Activated CD4-positive, alpha-beta T cell treated with anti-CD3 and anti-CD28 coated beads for 24 hours (primary cell): ENCODE measurements around the gene PRM3.
"Not testable (repeated sequence)": the region's sequence is repeated elsewhere in the genome, so short reads cannot be mapped to it uniquely, and the experiment has no call there.

Source experiments
- DNase-seq, 2 donors: peaks; one replicate each; pipeline ENCODE4 v3.0.0-alpha.2; 2020; ENCODE audit warnings: low read depth in 2 of 2

Gene PRM3

GRCh38 chr16:11306381-11306780 is 33.0 kb upstream of the PRM3 start:
- DNase-seq = no peak

GRCh38 chr16:11303405-11304138 is 30.1 kb upstream of the PRM3 start:
- no peak for DNase-seq

- no peak for DNase-seq
These were observed 29.5 kb upstream of the PRM3 start for GRCh38 chr16:11302977-11303376.

DNA sequence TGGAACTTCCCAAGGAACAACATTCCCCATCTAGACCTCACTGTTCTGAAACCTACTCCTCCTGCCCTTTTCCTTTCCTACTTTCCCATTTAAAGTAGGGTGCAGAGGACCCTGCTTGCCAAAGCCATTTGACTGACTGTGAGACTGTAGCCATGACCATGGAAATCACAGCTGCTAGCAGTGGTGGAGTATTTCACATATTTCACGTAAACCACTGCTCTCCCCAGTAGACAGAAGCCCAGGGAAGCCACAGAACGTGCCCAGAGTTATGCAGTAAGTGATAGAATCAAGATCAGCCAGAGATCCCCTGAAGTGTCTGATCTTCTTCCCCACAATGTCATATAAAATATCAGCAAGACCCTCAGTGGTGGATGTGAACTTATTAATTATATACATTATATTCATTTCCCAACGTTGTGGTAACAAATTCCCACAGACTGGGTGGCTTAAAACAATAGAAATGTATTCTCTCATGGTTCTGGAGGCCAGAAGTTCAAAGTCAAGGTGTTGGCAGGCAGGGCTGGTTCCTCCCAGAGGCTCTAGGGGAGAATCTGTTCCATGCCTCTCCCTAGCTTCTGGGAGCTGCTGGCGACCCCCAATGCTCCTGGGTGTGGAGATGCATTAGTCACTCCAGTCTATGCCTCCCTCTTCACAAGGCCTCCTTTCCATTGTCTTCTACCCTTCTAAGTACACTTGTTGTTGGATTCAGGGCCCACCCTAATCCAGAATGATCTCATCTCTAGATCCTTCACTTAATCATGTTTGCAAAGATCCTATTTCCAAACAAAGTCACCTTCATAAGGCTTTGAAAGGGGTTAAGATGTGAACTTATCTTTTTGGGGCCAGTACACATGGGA is 28.4 kb upstream of the PRM3 start:
- DNase-seq = no peak

DNA sequence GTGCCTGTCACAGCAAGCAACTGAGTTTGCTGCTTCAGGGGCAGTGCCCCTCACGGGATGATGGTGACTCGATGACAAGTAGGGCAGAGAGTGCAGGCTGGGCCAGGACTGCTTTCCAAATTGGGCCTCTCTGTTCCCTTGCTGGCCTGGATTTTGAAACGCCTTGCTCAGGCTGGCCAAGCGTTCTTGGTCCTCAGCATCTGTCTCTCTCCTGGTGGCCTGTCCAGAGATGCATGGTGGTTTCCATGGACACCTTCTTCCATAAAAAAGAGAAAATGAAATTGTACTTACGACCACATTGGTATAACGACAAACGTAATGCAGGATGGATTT is 27.1 kb upstream of the PRM3 start:
- no peak for DNase-seq

DNA sequence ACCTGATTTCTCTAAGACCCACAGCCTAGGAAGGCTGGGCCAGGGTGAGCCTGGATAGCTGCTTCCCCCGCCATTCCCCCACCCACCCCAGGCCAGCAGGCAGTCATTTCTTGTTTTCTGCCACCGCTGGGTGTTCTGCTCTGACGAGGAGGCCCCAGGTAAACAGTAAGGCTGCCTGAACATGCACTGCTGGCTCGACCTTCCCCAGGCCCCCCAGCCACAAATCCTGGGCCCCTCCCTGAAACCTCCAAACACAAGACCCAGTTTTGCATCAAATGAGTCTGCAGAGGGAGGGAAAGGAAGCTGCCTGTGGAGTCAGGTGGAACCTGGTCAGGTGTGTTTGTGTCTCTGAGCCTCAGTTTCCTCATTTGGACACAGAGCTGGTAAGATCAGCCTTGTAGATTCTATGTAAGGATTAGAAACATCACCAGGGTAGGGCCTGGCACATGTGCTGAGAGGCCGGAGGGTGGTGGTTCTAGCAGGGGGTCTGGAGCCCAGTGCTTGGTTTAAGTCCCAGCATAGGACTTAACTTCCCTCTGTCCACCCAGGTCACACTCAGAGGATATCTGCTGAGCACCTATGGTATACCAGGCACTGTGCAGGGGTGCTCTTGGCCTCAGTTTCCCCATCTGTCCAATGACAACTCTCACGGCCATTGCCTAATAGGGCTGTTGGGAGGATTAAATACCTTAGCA is 26.6 kb upstream of the PRM3 start:
- DNase-seq = no peak

- not testable (repeated sequence) for DNase-seq
These were observed 25.6 kb upstream of the PRM3 start for GRCh38 chr16:11298950-11299547.

- no peak for DNase-seq
These were observed 24.9 kb upstream of the PRM3 start for GRCh38 chr16:11298143-11298900.

DNA sequence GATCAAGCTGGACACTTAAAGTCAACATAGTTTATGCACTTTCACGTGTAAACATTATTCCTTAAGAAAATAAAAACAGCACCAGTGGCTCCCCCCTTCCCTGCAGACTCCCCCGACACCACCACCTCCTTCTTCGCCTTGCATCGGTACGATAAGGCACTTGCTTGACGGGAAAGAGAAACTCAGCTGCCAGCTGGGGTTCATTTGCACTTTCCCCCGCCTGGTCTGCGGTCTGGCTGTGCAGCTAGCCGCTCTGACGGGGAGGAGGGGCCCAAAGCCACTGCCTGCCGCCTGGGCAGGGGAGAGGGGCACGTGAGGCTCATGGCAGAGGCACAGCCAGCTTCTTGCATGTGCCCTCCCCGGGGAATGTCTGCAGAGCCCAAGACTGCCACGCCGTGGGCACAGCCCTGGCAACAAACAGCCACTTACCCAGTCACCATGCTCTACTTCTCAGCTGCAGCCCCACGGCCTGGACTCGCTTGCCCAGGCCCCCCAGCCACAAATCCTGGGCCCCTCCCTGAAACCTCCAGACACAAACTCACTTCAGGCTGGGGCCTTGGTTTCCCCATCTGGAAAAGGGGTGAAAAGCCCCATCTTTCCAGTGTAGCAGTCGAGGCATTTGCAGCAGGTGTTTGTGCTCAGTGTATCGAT is 24.2 kb upstream of the PRM3 start:
- DNase-seq = peak; percentile 32 to 47

- no peak for DNase-seq
These were observed 23.5 kb upstream of the PRM3 start for GRCh38 chr16:11296706-11297491.

DNA sequence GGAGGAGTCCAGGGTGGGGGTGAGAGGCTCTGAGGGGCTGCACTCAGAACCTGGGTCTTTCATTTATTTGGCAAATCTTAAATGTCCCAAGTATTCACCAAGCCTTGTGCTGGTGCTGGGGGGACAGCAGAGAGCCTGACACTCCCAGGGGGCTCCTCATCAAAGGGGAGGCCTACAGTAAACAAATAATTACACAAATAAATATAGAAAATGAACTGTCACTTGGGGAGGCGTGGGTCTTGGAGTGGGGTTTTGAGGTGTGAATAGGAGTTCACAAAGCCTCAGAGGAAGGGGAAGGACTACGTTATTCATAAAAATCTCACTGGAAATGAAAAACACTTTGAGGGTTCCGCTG is 22.9 kb upstream of the PRM3 start:
- no peak for DNase-seq

DNA sequence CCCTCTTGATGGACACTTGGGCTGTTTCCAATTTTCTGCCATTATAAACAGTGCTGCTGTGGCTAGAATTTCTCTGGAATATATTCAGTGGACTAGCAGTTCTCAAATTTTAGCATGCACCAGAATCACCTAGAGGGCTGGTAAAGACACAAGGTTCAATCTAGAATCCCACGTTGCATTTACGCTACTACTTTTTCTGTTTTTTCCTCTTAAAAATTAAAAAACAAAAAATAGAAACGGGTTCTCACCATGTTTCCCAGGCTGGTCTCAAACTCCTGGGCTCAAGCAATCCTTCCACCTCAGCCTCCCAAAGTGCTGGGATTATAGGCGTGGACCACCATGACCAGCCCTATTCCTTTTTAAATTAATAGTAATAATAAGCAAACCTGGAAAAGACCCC is 22.2 kb upstream of the PRM3 start:
- DNase-seq = no peak

DNA sequence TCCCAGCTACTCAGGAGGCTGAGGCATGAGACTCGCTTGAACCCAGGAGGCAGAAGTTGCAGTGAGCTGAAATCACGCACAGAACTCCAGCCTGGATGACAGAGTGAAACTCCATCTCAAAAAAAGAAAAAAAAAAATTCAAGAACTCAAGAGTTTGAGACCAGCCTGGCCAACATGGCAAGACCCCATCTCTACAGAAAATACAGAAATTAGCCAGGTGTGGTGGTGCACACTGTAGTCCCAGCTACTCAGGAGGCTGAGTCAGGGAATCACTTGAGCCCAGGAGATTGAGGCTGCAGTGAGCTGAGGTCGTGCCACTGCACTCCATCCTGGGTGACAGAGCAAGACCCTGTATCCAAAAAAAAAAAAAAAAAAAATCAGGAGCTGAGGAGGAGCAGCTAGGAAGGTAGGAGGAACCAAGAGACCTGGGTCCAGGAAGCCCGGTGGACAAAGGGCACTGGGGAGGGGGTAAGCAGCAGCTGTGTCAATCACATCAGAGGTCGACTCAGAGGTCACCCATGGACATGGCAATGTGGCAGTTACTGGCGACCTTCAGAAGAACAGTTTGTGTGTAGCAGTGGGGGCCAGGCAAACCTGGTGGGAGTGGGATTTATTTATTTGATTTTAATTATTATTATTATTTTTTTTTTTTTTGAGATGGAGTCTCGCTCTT is 18.8 kb upstream of the PRM3 start:
- no peak for DNase-seq

DNA sequence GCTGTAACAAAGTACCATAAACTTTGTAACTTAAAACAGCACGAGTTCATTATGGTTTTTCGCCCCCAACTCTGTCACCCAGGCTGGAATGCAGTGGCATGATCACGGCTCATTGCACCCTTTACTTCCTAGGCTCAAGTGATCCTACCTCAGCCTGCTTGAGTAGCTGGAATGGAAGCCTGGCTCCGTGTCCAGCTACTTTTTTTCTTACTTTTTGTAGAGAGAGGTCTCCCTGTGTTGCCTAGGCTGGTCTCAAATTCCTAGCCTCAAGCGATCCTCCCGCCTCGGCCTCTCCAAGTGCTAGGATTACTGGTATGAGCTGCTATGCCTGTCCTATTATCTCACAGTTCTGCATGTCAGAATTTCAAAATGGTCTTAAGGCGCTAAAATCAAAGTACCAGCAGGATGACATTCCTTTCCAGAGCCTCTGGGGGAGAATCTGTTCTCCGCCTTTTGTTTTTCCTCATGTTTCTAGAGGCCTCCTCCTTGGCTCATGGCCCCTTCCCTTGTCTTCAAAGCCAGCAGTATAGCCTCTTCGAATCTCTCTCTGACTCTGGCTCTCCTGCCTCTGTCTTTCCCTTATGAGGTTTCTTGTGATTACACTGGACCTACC is 17.8 kb upstream of the PRM3 start:
- no peak for DNase-seq

GRCh38 chr16:11290102-11290893 is 16.9 kb upstream of the PRM3 start:
- DNase-seq = no peak

DNA sequence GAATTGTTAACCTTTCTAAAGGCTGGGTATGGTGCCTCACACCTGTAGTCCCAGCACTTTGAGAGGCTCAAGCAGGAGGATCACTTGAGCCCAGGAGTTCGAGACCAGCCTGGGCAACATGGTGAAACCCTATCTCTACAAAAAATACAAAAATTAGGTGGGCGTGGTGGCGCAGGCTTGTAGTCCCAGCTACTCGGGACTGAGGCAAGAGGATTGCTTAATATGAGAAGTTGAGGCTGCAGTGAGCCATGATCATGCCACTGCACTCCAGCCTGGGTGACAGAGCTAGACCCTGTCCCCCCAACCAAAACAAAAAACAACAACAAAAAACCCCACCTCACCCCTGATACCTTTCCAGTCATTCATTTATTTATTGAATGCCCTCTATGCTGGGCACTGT is 16.3 kb upstream of the PRM3 start:
- DNase-seq = not testable (repeated sequence)

DNA sequence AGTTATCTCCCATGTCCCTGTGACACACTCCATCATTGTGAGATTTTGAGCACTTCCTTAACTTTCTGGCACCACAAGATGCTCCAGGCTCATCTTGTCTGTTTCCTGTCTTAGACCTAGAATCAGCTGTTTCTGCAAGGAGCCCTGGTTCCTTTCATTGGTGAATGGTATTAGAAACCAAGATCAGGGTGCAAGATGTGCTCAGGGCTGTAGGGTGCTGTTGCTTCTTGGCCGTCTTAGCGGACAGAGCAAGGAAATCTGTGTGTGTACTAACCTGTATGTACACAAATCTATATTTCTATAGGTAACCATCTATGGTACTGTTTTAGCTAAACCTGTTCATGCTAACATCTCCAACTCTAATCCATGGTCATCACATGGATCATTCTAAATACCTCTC is 15.8 kb upstream of the PRM3 start:
- no peak for DNase-seq

GRCh38 chr16:11285842-11286241 is 12.4 kb upstream of the PRM3 start:
- DNase-seq = no peak
